ENCODE measurements around the gene HMG20A.

Gene HMG20A

GRCh38 chr15:77526595-77527163, 106.0 kb downstream of the HMG20A start:
- ATAC-seq, result no peak
- no peak for TF ChIP-seq ZFP30 (CRISPR knock-in tag; IDR thresholded peaks at IDR 0.05)
- no peak for TF ChIP-seq BACH2 (CRISPR knock-in tag; IDR thresholded peaks at IDR 0.05; ENCODE audit: borderline replicate concordance)
- TF ChIP-seq PPARA (CRISPR knock-in tag; IDR thresholded peaks at IDR 0.05; ENCODE audit: borderline replicate concordance), result no peak
- TF ChIP-seq, protein P1, sequence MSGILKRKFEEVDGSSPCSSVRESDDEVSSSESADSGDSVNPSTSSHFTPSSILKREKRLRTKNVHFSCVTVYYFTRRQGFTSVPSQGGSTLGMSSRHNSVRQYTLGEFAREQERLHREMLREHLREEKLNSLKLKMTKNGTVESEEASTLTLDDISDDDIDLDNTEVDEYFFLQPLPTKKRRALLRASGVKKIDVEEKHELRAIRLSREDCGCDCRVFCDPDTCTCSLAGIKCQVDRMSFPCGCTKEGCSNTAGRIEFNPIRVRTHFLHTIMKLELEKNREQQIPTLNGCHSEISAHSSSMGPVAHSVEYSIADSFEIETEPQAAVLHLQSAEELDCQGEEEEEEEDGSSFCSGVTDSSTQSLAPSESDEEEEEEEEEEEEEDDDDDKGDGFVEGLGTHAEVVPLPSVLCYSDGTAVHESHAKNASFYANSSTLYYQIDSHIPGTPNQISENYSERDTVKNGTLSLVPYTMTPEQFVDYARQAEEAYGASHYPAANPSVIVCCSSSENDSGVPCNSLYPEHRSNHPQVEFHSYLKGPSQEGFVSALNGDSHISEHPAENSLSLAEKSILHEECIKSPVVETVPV (CRISPR knock-in tag; IDR thresholded peaks at IDR 0.05), result no peak
- TF ChIP-seq SNAI2 (CRISPR knock-in tag; IDR thresholded peaks at IDR 0.05), result no peak
- no peak for TF ChIP-seq OSR1 (CRISPR knock-in tag; IDR thresholded peaks at IDR 0.05)
- no peak for TF ChIP-seq ZFP3 (CRISPR knock-in tag; IDR thresholded peaks at IDR 0.05)
- no peak for TF ChIP-seq RARB (CRISPR knock-in tag; IDR thresholded peaks at IDR 0.05)
- TF ChIP-seq CREB5 (CRISPR knock-in tag; IDR thresholded peaks at IDR 0.05; ENCODE audit: low read depth), result no peak
- TF ChIP-seq ZC3H10 (CRISPR knock-in tag; IDR thresholded peaks at IDR 0.05), result no peak
- TF ChIP-seq, protein P2, sequence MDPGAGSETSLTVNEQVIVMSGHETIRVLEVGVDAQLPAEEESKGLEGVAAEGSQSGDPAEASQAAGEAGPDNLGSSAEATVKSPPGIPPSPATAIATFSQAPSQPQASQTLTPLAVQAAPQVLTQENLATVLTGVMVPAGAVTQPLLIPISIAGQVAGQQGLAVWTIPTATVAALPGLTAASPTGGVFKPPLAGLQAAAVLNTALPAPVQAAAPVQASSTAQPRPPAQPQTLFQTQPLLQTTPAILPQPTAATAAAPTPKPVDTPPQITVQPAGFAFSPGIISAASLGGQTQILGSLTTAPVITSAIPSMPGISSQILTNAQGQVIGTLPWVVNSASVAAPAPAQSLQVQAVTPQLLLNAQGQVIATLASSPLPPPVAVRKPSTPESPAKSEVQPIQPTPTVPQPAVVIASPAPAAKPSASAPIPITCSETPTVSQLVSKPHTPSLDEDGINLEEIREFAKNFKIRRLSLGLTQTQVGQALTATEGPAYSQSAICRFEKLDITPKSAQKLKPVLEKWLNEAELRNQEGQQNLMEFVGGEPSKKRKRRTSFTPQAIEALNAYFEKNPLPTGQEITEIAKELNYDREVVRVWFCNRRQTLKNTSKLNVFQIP (CRISPR knock-in tag; IDR thresholded peaks at IDR 0.05; ENCODE audit: borderline replicate concordance, low read depth), result no peak
- no peak for TF ChIP-seq GLIS3 (CRISPR knock-in tag; IDR thresholded peaks at IDR 0.05)
- TF ChIP-seq ZNF70 (CRISPR knock-in tag; IDR thresholded peaks at IDR 0.05), result no peak
- TF ChIP-seq, protein P3, sequence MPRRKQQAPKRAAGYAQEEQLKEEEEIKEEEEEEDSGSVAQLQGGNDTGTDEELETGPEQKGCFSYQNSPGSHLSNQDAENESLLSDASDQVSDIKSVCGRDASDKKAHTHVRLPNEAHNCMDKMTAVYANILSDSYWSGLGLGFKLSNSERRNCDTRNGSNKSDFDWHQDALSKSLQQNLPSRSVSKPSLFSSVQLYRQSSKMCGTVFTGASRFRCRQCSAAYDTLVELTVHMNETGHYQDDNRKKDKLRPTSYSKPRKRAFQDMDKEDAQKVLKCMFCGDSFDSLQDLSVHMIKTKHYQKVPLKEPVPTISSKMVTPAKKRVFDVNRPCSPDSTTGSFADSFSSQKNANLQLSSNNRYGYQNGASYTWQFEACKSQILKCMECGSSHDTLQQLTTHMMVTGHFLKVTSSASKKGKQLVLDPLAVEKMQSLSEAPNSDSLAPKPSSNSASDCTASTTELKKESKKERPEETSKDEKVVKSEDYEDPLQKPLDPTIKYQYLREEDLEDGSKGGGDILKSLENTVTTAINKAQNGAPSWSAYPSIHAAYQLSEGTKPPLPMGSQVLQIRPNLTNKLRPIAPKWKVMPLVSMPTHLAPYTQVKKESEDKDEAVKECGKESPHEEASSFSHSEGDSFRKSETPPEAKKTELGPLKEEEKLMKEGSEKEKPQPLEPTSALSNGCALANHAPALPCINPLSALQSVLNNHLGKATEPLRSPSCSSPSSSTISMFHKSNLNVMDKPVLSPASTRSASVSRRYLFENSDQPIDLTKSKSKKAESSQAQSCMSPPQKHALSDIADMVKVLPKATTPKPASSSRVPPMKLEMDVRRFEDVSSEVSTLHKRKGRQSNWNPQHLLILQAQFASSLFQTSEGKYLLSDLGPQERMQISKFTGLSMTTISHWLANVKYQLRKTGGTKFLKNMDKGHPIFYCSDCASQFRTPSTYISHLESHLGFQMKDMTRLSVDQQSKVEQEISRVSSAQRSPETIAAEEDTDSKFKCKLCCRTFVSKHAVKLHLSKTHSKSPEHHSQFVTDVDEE (CRISPR knock-in tag; IDR thresholded peaks at IDR 0.05), result no peak

- no peak for ATAC-seq
- TF ChIP-seq SNAI2 (CRISPR knock-in tag; IDR thresholded peaks at IDR 0.05), result no peak
- TF ChIP-seq RARB (CRISPR knock-in tag; IDR thresholded peaks at IDR 0.05), result no peak
- TF ChIP-seq ZFP30 (CRISPR knock-in tag; IDR thresholded peaks at IDR 0.05), result no peak
- TF ChIP-seq, protein P3 (CRISPR knock-in tag; IDR thresholded peaks at IDR 0.05), result no peak
- no peak for TF ChIP-seq ZC3H10 (CRISPR knock-in tag; IDR thresholded peaks at IDR 0.05)
- TF ChIP-seq BACH2 (CRISPR knock-in tag; IDR thresholded peaks at IDR 0.05; ENCODE audit: borderline replicate concordance), result no peak
- TF ChIP-seq ZFP3 (CRISPR knock-in tag; IDR thresholded peaks at IDR 0.05), result no peak
- TF ChIP-seq GLIS3 (CRISPR knock-in tag; IDR thresholded peaks at IDR 0.05), result no peak
- no peak for TF ChIP-seq ARNTL (CRISPR knock-in tag; IDR thresholded peaks at IDR 0.05; ENCODE audit: borderline replicate concordance, low read depth)
- TF ChIP-seq, protein P2 (CRISPR knock-in tag; IDR thresholded peaks at IDR 0.05; ENCODE audit: borderline replicate concordance, low read depth), result no peak
- TF ChIP-seq ESRRG (CRISPR knock-in tag; IDR thresholded peaks at IDR 0.05), result no peak
- TF ChIP-seq CREB5 (CRISPR knock-in tag; IDR thresholded peaks at IDR 0.05; ENCODE audit: low read depth), result no peak
- TF ChIP-seq, protein P4, sequence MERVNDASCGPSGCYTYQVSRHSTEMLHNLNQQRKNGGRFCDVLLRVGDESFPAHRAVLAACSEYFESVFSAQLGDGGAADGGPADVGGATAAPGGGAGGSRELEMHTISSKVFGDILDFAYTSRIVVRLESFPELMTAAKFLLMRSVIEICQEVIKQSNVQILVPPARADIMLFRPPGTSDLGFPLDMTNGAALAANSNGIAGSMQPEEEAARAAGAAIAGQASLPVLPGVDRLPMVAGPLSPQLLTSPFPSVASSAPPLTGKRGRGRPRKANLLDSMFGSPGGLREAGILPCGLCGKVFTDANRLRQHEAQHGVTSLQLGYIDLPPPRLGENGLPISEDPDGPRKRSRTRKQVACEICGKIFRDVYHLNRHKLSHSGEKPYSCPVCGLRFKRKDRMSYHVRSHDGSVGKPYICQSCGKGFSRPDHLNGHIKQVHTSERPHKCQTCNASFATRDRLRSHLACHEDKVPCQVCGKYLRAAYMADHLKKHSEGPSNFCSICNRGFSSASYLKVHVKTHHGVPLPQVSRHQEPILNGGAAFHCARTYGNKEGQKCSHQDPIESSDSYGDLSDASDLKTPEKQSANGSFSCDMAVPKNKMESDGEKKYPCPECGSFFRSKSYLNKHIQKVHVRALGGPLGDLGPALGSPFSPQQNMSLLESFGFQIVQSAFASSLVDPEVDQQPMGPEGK (CRISPR knock-in tag; IDR thresholded peaks at IDR 0.05; ENCODE audit: borderline replicate concordance), result no peak
- TF ChIP-seq TOX (CRISPR knock-in tag; IDR thresholded peaks at IDR 0.05; ENCODE audit: borderline replicate concordance), result no peak
- TF ChIP-seq ZNF70 (CRISPR knock-in tag; IDR thresholded peaks at IDR 0.05), result no peak
- no peak for TF ChIP-seq ZNF565 (CRISPR knock-in tag; conservative IDR thresholded peaks at IDR 0.05; ENCODE audit: low read depth)
- no peak for TF ChIP-seq TCF4 (CRISPR knock-in tag; IDR thresholded peaks at IDR 0.05; ENCODE audit: borderline replicate concordance)
Observed at GRCh38 chr15:77527164-77527778, 106.6 kb downstream of the HMG20A start.

Data from SK-N-SH treated with all-trans-retinoic acid at 6 μM for 48 hours (cell line).